HG03469 (cell line): ENCODE measurements around the gene PTPRN2.

Experiments
- ATAC-seq: cut with Tn5 transposase; IDR thresholded peaks from one replicate; pipeline ENCODE4 v1.9.1; 2021; ENCODE audit warnings: mild to moderate bottlenecking, moderate library complexity, moderate number of reproducible peaks; ENCODE audit not compliant: unreplicated experiment

Gene PTPRN2

DNA sequence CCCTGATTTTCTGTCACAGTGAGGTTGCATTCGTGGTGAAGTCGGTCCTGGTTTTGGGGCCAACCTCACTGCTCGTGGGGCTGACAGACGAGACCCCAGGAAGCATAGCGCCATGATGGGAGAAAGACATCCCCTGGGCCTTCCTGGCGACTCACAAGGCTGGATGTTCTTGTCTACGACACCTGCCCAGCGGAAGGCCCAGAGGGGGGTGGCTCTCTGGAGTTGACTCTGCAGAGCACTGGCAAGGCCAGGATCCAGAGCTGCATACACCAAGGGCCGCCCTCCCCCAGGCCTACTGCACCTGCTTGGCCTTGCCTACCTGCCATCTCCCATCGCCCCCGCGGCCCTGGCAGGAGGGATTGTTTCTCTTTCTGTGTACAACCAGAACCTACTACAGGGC lies 608.9 kb downstream of the PTPRN2 start:
- no peak for ATAC-seq

DNA sequence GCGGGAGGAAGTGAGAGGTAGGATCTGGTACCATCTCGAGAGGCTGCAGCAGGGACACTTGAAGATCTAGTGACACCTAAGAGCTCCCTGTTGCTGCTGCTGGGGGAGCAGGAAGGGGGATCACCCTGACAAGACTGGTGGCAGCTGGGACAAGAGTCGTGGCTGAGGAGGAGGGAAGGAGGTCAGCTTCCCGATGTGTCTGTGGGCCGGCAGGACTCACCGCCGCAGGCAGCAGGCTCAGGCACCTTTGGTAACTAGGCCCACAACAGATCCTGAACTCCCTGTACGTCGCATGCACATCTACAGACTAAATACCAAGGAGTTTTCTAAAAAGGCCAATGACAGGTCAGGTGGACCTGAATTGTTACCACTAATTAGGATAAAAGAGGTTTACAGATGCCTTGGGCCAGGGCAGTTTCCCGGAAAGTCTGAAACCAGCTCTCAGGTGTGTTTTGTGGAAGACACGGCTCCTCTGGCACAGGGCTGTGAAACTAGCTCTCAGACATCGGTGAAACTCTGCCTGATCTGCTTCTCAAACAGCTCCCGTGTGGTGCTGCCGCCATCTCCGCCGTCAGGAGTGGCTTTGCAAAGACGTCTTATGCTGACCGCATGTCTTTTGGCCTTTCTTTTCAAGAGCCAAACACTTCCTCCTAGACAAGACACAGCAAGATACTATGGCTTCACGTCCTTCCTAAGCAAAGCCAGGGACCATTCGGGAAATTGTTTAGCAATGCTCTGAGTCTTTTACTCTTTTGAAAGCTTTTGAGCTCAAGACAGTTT lies 609.7 kb downstream of the PTPRN2 start:
- ATAC-seq, result no peak

DNA sequence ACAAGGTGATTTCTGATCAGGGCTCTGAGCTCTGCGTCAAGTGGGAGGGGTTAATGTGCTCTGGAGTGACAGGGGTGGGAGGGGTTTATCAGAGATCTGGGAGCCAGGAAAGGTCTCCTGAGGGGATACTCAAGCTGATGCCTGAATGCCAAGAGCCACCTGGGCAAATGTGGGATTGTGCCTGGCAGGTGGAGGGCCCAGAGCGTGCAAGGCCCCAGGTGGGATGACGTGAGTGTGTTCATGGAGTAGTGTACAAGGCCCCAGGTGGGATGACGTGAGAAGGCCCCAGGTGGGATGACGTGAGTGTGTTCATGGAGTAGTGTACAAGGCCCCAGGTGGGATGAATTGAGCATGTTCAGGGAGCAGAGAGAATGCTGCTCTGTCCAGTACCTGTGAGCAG lies 610.3 kb downstream of the PTPRN2 start:
- no peak for ATAC-seq

DNA sequence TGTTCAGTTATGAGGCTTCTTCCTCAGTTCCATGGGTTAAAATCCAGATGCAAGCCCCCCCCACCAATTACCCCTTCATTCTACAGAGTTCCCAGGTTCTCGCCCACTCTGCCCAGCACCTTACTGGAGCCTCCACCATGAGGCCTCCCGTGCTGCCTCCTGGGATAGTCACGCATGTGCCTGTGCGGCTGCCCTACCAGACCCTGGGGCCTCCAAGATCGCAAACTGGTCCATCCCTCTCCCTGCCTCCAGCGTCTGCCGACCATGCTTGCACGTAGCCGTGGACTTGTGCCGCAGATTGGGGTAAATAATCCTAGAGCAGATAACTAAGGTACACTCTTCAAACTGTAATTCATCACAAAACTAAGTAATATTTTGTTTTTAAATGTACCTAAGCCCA lies 611.2 kb downstream of the PTPRN2 start:
- ATAC-seq, result no peak

DNA sequence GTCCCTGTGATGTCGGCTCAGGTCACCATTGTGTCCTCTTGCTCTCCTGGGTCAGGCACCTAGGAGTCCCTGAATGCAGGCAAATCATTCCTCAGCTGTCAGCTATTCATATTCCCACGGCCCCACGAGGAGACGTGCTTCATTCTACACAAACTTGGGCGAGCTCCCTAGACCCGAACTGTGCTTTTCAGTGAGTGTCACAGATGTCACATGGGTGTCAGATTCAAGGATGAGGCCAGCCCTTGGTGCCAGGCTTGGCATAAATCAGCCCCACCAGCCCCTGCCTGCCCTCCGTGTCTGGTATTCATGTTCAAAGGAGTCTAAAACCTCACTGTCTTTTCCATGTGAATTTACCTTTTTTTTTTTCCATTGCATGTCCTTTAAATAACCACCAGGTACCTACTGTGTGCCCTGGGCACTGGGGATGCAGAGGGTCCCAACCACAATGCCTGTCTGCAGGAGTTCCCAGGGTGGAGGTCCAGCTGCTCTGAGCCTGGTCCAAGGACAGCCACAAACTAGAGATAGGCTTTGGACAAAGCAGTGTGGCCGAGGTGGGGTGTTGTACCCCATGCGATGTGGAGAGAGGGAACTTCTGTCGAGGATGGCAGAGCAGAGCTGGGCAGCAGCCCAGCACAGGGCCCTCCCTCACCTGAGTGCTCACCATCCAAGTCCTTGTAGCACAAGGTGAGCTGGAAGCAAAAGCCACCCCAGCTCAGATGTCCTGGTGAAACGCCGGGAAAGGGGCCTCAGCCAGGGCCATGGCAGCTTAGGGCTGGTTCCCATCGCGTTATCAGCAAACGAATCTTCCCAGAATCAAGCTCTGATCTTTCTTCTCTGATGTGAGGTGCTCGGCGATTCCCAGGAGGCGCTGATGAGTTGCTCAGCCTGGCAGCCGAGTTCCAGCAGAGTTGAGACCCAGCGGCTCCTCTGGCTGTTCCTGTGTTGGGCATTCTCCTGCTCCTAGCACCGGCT lies 611.9 kb downstream of the PTPRN2 start:
- no peak for ATAC-seq

DNA sequence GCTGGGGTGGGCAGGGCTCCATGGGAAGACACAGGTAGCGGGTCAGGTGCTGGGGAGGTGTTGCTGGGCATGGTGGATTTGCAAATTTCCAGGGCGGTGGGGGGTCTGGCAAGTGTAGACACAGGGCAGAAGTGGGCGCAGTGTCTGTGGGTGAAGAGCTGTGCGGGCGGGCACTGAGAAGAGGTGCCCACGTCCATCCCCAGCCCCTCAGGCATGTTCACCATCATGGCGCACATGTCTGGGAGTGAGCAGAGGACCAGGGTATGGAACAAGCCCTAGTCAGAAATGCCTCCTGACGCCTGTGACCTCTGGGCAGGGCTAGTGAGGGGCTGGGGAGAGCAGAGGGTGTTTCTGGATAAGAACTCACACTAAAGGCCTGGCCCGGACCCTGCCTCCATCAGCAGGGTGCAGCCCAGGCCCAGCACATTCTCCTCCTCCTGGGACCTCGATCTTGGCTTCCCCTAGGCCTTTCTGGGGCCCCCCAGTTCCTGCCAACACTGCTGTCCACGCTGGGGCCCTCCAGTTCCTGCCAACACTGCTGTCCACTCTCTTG lies 612.9 kb downstream of the PTPRN2 start:
- ATAC-seq, result no peak

DNA sequence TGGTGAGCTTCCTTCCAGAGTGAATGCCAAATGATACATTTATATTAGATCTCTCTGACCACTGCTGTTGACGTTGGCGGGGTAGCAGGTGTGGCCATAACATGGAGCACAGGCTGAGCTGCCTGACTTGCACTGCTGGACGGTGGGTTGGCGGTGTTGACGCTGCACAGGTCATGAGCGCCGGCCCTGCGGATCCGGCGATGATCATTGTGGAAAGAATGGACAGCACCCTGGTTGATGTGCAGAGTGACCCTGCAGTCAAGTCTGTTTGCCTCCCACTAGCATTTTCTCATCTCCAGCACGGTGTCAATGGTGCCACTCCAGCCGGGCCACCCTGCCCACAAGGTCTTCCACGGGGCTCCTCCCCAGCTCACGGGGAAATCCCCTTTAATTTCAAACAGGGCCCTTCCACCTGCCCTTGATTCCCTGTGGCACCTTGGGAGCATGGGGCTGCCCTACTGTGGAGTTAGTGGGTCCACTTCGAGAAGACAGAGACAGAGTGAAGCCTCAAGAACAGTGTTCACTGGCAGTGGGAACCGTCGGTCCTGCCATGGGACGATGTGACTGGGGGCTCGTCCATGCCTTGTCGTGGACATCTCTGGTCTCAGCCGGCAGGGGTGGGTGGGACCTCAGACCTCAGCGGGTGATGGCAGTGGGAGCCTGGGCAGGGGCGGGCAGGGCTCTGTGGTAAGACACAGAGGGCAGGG lies 613.5 kb downstream of the PTPRN2 start:
- no peak for ATAC-seq

DNA sequence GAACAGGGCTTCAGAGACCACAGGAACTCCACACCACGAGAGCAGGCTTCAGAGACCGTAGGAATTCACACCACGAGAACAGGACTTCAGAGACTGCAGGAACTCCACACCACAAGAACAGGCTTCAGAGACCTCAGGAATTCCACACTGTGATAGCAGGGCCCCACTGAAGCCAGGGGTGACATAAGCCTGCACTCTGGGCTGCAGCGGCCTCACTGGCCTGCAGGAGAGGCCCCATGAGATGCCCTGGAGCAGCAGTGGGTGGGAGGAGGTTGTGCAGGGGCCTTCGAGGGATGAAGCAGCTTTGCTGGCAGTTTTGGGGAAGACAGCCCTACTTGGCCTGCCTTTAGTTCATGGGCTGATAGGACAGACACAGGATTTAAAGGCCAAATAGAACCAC lies 614.7 kb downstream of the PTPRN2 start:
- ATAC-seq, result no peak

DNA sequence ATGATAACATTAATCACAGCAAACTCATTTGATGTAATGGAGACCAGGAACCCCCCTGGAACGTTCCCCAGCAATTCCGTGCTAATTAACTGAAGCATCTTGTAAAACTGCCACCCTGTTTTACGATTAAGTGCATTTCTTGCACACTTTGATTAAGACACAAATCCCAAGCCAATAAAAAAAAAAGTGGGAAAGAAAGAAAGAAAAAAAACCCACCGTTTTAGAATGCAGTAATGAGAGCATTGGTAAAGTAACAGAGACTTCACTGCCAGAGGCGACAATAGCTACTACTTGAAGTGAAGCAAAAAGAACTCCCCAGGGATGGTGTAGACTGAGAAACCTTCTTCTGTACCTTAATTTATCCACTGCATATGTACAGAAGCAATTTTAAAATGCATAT lies 616.1 kb downstream of the PTPRN2 start:
- ATAC-seq, result no peak

DNA sequence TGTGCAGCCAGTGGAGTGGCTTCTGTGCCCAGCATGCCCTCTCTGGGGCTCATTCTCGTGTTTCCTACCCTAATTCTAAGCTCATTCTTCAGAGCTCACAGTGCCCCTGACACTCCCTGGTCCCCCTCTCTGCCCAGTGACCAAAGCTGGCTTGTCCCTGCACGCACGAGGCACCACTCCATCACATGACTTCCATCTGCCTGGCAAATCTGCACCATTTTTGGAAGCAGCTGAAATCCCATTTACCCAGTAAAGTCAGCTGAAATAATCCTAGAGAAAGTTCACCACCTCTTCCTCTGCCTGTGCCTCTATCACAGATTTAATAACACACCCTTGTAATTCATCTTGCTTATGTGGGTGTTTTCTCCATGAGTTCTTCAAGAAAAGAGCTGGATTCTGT lies 616.9 kb downstream of the PTPRN2 start:
- ATAC-seq, result no peak

DNA sequence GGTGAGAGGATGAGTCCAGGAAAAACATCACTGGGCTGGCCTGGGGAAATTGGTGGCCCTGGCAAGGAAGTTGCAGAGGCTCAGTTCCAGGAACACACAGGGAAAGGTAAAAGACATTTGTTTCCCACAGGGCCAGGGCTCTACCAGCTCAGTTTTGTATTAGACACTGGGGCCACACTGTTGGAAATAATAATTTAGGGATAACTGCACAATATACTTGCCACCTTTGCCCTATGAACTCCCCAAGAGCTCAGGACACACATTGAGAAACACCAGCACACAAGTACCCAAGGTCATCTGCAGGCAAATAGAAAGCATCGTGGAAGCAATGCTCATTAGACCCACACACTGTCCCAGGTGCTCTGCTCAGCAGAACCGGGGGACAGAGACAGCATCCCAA lies 617.6 kb downstream of the PTPRN2 start:
- no peak for ATAC-seq

DNA sequence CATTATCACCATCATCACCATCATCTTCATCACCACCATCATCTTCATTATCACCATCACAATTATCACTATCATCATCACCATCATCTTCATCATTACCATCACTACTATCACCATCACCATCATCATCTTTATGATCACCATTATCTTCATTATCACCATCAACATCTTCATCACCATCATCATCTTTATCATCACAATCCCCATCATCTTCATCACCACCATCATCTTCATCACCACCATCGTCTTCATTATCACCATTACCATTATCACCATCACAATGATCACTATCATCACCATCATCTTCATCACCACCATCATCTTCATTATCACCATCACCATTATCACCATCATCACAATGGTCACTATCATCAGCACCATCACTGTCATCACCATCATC lies 621.1 kb downstream of the PTPRN2 start:
- ATAC-seq, result no peak

DNA sequence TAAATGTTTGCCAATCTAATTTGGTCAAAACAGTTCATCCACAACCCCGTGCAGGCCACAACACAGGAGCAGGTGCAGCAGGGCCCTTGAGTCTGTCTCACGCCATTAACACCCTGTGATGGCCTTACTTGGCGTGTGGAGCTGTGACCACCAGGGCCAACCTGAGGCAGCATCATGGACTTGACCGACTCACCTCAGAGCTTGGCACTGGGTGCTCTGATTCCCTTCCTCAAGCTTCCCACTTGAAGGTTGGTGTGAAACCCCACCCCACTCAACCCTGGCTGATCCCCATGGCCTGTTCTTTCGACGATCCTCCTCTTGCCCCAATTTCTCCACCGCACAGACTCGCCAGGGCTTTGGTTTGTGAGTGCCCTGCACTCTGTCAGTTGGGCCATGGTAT lies 623.1 kb downstream of the PTPRN2 start:
- no peak for ATAC-seq

DNA sequence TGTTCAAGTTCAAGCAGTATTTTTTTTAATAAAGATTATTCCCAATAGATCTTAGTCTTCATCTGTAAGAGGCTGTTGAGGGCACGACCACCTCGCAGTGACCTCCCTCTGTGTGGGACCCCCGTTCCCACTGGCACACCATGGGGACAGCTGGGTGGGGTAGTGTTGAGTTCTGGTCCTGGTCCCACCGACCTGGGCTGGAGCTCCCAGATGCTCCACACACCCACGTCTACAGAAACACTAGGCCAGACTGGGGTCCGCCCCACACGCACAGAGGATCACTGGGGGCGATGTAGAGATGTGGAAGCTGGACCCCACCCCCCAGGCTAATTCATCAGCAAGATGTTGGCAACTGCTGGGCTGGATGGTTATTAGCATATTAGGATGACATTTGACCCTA lies 623.6 kb downstream of the PTPRN2 start:
- no peak for ATAC-seq

DNA sequence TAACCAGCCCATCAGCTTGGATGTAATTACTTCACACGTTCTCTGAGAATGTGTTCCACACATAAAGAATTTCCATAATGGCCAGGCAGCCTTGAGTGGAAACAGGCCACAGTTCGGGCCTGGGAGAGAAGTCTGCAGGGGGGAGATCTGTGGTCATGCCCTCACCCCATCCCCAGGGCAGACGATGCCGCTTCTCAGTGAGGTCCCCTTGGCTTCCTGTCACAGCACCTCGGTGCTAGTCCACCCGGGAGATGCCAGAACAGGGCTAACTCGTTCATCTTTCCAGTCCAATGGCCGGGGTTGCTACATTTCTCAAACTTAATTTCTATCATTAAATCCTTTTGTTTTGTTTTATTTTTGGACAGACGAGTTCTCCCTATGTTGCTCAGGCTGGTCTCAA lies 624.1 kb downstream of the PTPRN2 start:
- no peak for ATAC-seq

DNA sequence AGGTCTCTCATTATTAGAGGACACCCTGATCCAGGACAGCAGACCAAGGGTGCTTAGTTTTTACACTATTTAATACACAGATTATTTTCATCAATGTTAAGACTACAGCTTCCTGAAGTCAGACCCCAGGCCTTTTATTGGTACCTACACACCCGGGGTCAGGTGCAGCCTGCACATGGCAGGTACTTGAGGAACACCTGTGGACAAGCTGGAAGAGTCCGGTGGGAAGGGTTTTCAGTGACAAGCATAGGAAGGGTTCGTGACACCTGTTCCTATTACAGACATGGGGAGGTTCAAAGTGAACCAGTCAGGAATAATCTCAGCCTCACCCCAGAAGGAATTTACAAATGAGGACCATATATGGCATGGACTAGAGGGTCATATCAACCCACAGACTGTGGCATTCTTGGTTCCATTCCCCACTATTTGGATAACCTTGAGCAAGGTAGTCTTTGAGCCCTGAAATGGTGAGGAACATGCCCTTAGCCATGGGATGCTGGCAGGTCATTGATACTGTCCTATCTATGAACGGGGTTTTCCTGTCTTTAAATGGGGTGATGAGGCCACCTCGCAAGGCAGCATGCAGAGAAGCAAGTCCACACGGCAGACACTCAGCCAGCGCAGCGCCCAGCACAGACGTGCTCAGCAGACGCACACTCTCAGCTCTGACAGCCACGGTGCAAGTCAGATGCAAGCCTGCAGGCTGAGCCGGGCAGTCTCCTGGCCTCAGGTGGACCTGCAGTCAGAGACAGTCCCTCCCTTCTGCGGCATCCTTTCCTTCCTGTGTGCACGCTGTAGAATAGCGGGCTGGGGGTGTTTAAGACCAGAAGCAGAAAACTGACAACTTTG lies 624.9 kb downstream of the PTPRN2 start:
- no peak for ATAC-seq

DNA sequence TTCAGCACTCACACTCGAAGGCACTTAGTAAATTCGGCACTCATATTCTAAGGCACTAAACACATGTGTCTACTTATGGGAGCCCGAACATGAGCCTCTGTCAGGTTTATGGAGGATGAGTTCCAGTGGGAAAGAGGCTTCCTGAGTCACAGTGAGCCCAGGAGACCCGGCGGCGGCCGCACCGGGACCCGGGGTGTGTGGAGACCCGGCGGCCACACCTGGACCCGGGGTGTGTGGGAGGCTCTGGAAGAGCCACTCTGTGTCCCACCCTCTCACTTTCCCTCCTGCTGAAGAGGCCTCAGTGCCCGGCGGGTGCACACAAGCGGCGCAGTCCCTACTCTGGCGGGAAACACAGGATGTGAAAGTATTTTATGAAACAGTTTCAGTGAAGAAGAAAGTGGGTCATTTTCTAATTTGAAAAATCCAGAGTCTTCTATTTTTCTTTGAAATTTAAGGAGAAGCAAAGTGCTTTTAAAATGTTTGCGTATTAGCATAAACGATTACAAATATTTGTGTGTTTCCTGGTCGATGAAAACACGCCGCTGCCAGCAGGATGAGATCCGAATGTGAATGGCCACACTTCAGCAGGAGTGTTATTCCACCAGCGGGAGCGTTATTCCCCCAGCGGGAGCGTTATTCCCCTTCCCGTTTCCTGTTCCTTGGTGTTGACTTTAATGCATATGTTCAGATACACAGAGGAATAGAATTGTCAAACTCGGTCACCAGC lies 625.7 kb downstream of the PTPRN2 start:
- ATAC-seq, result no peak

DNA sequence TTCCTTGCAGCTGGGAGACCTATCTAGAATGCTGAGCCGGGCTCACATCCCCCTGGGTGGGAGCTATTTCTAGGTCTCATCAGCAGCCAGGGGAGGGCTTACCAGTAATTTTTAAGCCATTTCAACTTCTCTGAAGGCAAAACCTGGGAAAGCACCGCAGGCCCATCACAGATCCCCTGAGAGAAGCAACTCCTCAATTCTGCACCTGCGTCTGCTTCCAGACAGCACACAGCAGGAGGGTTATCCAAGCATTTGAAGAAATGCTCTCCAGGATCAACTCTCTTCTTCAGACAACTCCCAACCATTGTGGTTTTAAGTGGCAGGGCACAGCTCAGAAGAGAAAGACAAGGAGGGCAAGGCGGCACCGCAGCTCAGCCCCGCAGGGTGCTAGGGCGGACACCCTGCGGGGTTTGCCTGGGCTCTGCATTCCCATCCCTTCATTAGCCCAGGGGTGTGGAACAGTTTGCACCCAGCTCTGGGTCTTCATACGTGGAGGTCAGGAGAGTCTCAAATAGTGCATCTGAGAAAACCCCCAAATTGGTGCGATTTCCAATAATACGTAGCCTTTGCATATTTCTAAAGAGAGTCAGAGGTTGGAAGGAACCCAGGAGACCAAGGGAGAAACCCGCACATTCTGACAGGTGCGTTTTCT lies 632.1 kb downstream of the PTPRN2 start:
- ATAC-seq, result no peak

DNA sequence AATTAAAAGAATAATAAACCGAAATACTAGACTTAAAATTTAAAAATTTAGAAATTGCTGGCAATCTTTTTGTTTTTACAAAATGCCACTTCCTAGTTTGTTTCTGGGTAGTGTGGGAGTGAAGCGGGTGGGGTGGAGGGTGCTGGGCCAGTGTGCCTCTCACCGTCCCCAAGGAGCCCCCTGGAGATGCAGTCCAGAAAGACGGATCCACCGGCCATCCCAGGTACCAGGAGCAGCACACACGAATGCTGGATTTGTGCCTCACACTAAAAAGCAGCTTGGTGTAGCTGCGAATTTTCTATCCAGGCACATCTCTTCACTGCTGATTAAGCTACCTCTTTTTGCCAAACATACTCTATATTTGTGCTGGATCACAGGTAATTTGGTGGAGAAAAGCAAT lies 632.7 kb downstream of the PTPRN2 start:
- no peak for ATAC-seq
